ENCODE data around the gene ALOX15B. TPM values are rescaled to one million over a fixed set of nuclear protein-coding genes. Genes with fewer than 3 reads are reported as not detected.

Gene ALOX15B
- total RNA-seq, 6 experiments from 2014 or later, result 0.22 to 2.2 (median 0.72) TPM

GRCh38 chr17:8012996-8013640 lies 25.7 kb upstream of the ALOX15B start:
- H3K27me3 ChIP-seq, result no peaks in the 10 kb centered on the region
- TF ChIP-seq CTCF (IDR thresholded peaks at IDR 0.05), result no peak
- TF ChIP-seq POLR2A (IDR thresholded peaks at IDR 0.05), result no peak
- 72% methylated on average over 13 of the region's 17 CpGs for WGBS (ENCODE audit: insufficient coverage, low coverage, low lambda C conversion rate, missing lambda C conversion rate)
- H3K4me1 ChIP-seq, result peaks cover 0 to 20% (median 5%) of the 10 kb centered on the region in 4 donors
- no peak overlapping the region for H3K27ac ChIP-seq
- no peaks in the 10 kb centered on the region for H3K9me3 ChIP-seq
- intact Hi-C loops (cut with DNase I), result no loop called here
- H3K36me3 ChIP-seq, result no peaks in the 10 kb centered on the region
- ATAC-seq (no peak), DNase-seq (peak in 1 of 3 donors; percentile 39)
- H3K4me3 ChIP-seq, result no peak overlapping the region

GRCh38 chr17:8013731-8014557 lies 24.9 kb upstream of the ALOX15B start:
- ATAC-seq (no peak), DNase-seq (peak in 1 of 3 donors; percentile 36)
- Histone ChIP-seq H3K4me1 (peaks cover 0 to 21% (median 5%) of the 10 kb centered on the region in 4 donors), H3K4me3 (no peak overlapping the region), H3K36me3 (no peaks in the 10 kb centered on the region), H3K27me3 (no peaks in the 10 kb centered on the region), H3K27ac (no peak overlapping the region), H3K9me3 (no peaks in the 10 kb centered on the region)
- TF ChIP-seq CTCF (IDR thresholded peaks at IDR 0.05) (no peak), POLR2A (IDR thresholded peaks at IDR 0.05) (no peak)
- WGBS (ENCODE audit: insufficient coverage, low coverage, low lambda C conversion rate, missing lambda C conversion rate), result 72% methylated on average over 3 of the region's 12 CpGs
- intact Hi-C loops (cut with DNase I), result no loop called here

GRCh38 chr17:8014558-8014850 lies 24.4 kb upstream of the ALOX15B start:
- peaks cover 0 to 24% (median 5%) of the 10 kb centered on the region in 4 donors for H3K4me1 ChIP-seq
- DNase-seq (peak in 1 of 3 donors; percentile 33), ATAC-seq (no peak)
- WGBS (ENCODE audit: insufficient coverage, low coverage, low lambda C conversion rate, missing lambda C conversion rate), result 94% methylated on average over 3 of the region's 9 CpGs
- no peaks in the 10 kb centered on the region for H3K36me3 ChIP-seq
- intact Hi-C loops (cut with DNase I), result no loop called here
- TF ChIP-seq CTCF (IDR thresholded peaks at IDR 0.05) (no peak), POLR2A (IDR thresholded peaks at IDR 0.05) (no peak)
- no peaks in the 10 kb centered on the region for H3K9me3 ChIP-seq
- no peak overlapping the region for H3K27ac ChIP-seq
- H3K27me3 ChIP-seq, result no peaks in the 10 kb centered on the region
- no peak overlapping the region for H3K4me3 ChIP-seq

GRCh38 chr17:8015236-8015956 lies 23.5 kb upstream of the ALOX15B start:
- WGBS (ENCODE audit: insufficient coverage, low coverage, low lambda C conversion rate, missing lambda C conversion rate), result 89% methylated on average over 4 of the region's 44 CpGs
- ATAC-seq, result no peak

More at GRCh38 chr17:8015236-8015956, 23.5 kb upstream of the ALOX15B start:
- no peak for TF ChIP-seq POLR2A (IDR thresholded peaks at IDR 0.05)
- TF ChIP-seq CTCF (IDR thresholded peaks at IDR 0.05), result no peak
- Histone ChIP-seq H3K36me3 (no peaks in the 10 kb centered on the region), H3K4me3 (peak overlapping the region in 1 of 3 donors; percentile 52), H3K27ac (no peak overlapping the region), H3K27me3 (no peaks in the 10 kb centered on the region), H3K9me3 (no peaks in the 10 kb centered on the region), H3K4me1 (peaks cover 0 to 31% (median 5%) of the 10 kb centered on the region in 4 donors)
- intact Hi-C loops (cut with DNase I), result no loop called here
- DNase-seq, result peak in 1 of 3 donors; percentile 44
